ENCODE data around the gene AUP1. TPM values are rescaled to one million over a fixed set of nuclear protein-coding genes. Genes with fewer than 3 reads are reported as not detected.
A peak's percentile ranks its signal among the peaks of the same experiment; 100 is the strongest.

The AUP1 gene
- total RNA-seq, 6 experiments from 2014 or later: 64.6 to 109 (median 80.4) TPM

GRCh38 chr2:74558284-74559230 lies 29.1 kb upstream of the AUP1 start:
- TF ChIP-seq POLR2A (IDR thresholded peaks at IDR 0.05) (no peak), CTCF (IDR thresholded peaks at IDR 0.05) (no peak)
- intact Hi-C loops (cut with DNase I): no loop called here
- H3K27ac ChIP-seq: no peak overlapping the region
- H3K4me3 ChIP-seq: no peak overlapping the region
- DNase-seq (no peak), ATAC-seq (no peak)
- WGBS (ENCODE audit: insufficient coverage, low coverage, low lambda C conversion rate, missing lambda C conversion rate): 63% methylated on average over 4 of the region's 7 CpGs
- no peaks in the 10 kb centered on the region for H3K4me1 ChIP-seq
- H3K36me3 ChIP-seq: no peaks in the 10 kb centered on the region
- H3K27me3 ChIP-seq: no peaks in the 10 kb centered on the region
- no peaks in the 10 kb centered on the region for H3K9me3 ChIP-seq

- Histone ChIP-seq H3K9me3 (no peaks in the 10 kb centered on the region), H3K27me3 (no peaks in the 10 kb centered on the region), H3K4me3 (no peak overlapping the region), H3K4me1 (no peaks in the 10 kb centered on the region), H3K36me3 (no peaks in the 10 kb centered on the region), H3K27ac (no peak overlapping the region)
- intact Hi-C loops (cut with DNase I): no loop called here
- WGBS (ENCODE audit: insufficient coverage, low coverage, low lambda C conversion rate, missing lambda C conversion rate): 83% methylated on average over 1 of the region's 6 CpGs
- no peak for DNase-seq
- ATAC-seq: no peak
- TF ChIP-seq CTCF (IDR thresholded peaks at IDR 0.05) (no peak), POLR2A (IDR thresholded peaks at IDR 0.05) (no peak)
Observed at GRCh38 chr2:74556831-74557370, 27.4 kb upstream of the AUP1 start.

GRCh38 chr2:74556159-74556558 lies 26.7 kb upstream of the AUP1 start:
- H3K36me3 ChIP-seq: no peaks in the 10 kb centered on the region
- peak overlapping the region in 1 of 3 donors; percentile 43 for H3K27ac ChIP-seq
- intact Hi-C loops (cut with DNase I): no loop called here
- ATAC-seq: no peak
- no peaks in the 10 kb centered on the region for H3K4me1 ChIP-seq
- no peaks in the 10 kb centered on the region for H3K27me3 ChIP-seq
- H3K9me3 ChIP-seq: no peaks in the 10 kb centered on the region
- TF ChIP-seq CTCF (IDR thresholded peaks at IDR 0.05): no peak
- TF ChIP-seq POLR2A (IDR thresholded peaks at IDR 0.05): no peak
- H3K4me3 ChIP-seq: no peak overlapping the region
- 74% methylated on average over 6 of the region's 14 CpGs for WGBS (ENCODE audit: insufficient coverage, low coverage, low lambda C conversion rate, missing lambda C conversion rate)
- DNase-seq: no peak

DNA sequence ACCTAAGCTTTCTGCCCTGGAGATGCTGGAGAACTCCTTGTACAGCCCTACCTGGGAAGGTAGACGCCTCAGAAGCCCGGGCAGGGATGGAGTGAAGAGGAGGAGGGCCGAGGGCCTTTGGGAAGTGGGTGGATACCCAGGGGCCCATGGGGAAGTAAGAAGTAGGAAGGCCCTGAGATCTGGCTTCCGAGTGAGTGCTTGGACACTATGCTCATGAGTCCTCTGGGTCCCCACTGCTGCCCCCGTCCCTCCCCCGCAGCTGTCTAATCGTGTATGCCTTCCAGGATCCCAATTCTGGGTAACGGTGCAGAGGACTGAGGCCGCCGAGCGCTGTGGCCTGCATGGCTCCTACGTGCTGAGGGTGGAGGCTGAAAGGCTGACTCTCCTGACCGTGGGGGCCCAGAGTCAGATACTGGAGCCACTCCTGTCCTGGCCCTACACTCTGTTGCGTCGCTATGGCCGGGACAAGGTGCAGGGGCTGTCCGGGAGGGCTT lies 26.2 kb upstream of the AUP1 start:
- Histone ChIP-seq H3K27ac (peak overlapping the region in 2 of 3 donors; percentile 63 to 77), H3K36me3 (no peaks in the 10 kb centered on the region), H3K9me3 (no peaks in the 10 kb centered on the region), H3K4me3 (peak overlapping the region; percentile 59 to 78 (median 68)), H3K27me3 (no peaks in the 10 kb centered on the region), H3K4me1 (no peaks in the 10 kb centered on the region)
- no peak for TF ChIP-seq CTCF (IDR thresholded peaks at IDR 0.05)
- TF ChIP-seq POLR2A (IDR thresholded peaks at IDR 0.05): no peak
- ATAC-seq: peak in 3 of 4 donors; percentile 5 to 22 (median 22)
- DNase-seq: peak in 2 of 3 donors; percentile 54 to 58
- intact Hi-C loops (cut with DNase I): no loop called here
- WGBS (ENCODE audit: insufficient coverage, low coverage, low lambda C conversion rate, missing lambda C conversion rate): 75% methylated on average over 3 of the region's 17 CpGs
